A549 (cell line): Measurements from ENCODE around the gene OR10T2. TPM values are rescaled to one million over a fixed set of nuclear protein-coding genes. Genes with fewer than 3 reads are reported as not detected.
"Not testable (repeated sequence)": the region's sequence is repeated elsewhere in the genome, so short reads cannot be mapped to it uniquely, and the experiment has no call there.

ENCODE experiments used
- ATAC-seq, 2 experiments: fragments of 200-7000 bp in 1 of 2; fragments of >200 bp in 1 of 2; cut with Nextera tagmentation in 1 of 2; cut with Tn5 transposase in 1 of 2; 3 replicates each; pipeline versions ENCODE4 v1.8.0 to v1.9.1; 2018 to 2020; ENCODE audit warnings: mild to moderate bottlenecking in 1 of 2, moderate library complexity in 1 of 2
- CTCF ChIA-PET: fragments of 300-600 bp; sonication (Branson Sonifier 250); formaldehyde crosslinking; extraction: SDS; loops from one replicate; lab custom pipeline; 2021; ENCODE audit warnings: antibody characterized with exemption, inconsistent platforms; lab: Yijun Ruan, JAX
- POLR2A ChIA-PET: fragments of 350-600 bp; formaldehyde crosslinking; extraction: SDS; loops from one replicate; lab custom pipeline; 2021; ENCODE audit warnings: antibody characterized with exemption, inconsistent platforms; lab: Yijun Ruan, JAX
- DNase-seq, 2 experiments: peaks; one replicate each; pipeline versions ENCODE4 v3.0.0 to v3.0.0-alpha.2; 2011 to 2016; ENCODE audit warnings: low read depth in 1 of 2, low spot score in 1 of 2
- FAIRE-seq: peaks from 2 replicates; lab custom pipeline; 2011; peaks lifted over from hg19 to GRCh38; lab: Jason Lieb, UNC
- H3K27ac ChIP-seq, 2 experiments: fragments of >200 bp; sonication (Bioruptor Twin); formaldehyde crosslinking; 3 replicates each; pipeline ENCODE4 v1.5.1; 2016 to 2017
- H3K4me1 ChIP-seq: fragments of >200 bp; sonication (Bioruptor Twin); formaldehyde crosslinking; 3 replicates; pipeline ENCODE4 v1.6.1; 2016
- H3K4me2 ChIP-seq: fragments of >200 bp; sonication (Bioruptor Twin); formaldehyde crosslinking; 3 replicates; pipeline ENCODE4 v1.6.1; 2016
- H3K4me3 ChIP-seq: fragments of >200 bp; sonication (Bioruptor Twin); formaldehyde crosslinking; 3 replicates; pipeline ENCODE4 v1.5.1; 2016
- H3K9me3 ChIP-seq: fragments of >200 bp; sonication (Bioruptor Twin); formaldehyde crosslinking; 3 replicates; pipeline ENCODE4 v1.6.1; 2016
- EHMT2 ChIP-seq: fragments of 200-600 bp; sonication (generic); IDR thresholded peaks from 2 replicates; pipeline ENCODE4 v1.6.1; 2016; ENCODE audit warnings: antibody characterized with exemption, low read depth, mild to moderate bottlenecking, moderate library complexity
- HOXA7 ChIP-seq: fragments of 250-450 bp; sonication (Bioruptor Pico); IDR thresholded peaks from 2 replicates; pipeline ENCODE4 v1.5.0; 2020; ENCODE audit warnings: mild to moderate bottlenecking, moderate library complexity
- WGBS: methylation state at CpG from one replicate; pipeline ENCODE4 v1.1.6; 2017; ENCODE audit errors: missing lambda C conversion rate; 5-methylcytosine and 5-hydroxymethylcytosine counted together
- polyA plus RNA-seq, 4 experiments: library from polyadenylated mRNA; depleted of rRNA in 3 of 4; stranded (reverse); fragments of >200 nt; fragmentation: RNase III in 1 of 4; extraction: RNeasy Plus Mini Kit Qiagen cat#74134 plus additional on column Dnase treatment in 1 of 4; gene quantifications; 2 replicates in 3 of 4; 3 replicates in 1 of 4; pipeline ENCODE4 v1.2.3, GENCODE V29; 2011 to 2017

OR10T2 gene
- polyA plus RNA-seq, 2 of the 4 experiments (the other 2 are of a cell fraction), result not detected

DNA sequence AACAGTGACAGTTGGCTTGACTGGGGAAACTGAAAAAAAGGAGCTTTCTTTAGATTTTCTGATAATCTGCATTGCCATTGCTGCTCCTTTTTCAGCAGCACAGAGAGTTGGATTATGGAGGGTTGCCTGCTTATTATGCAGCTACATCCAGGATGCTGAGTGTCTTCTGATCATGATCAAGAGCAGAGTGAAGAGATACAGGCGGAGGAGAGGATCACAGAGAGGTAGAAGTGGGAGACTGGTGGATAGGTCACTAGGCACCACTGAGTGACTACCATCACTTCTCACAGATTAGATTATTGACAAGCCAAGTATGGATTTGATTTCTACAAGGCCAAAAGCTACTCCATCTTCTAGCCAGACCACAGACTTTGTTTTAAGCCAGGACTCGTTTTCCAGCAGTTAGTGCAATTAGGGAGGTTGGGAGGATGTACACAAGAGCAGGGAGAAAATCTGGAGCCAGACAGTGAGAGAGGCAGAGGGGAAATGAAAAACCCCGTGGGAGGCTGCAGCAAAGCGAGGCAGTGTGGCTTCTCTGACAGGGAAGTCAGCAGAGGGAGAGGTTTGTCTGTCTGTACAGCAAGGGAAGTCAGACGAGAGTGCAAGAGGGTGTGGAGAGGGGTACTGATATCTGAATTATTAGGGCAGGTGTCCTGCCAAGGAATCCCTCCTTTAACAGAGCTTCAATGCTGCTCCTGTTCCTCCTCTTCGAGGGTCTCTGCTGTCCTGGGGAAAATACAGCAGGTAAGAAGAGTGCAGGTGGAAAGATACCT lies 45.8 kb downstream of the OR10T2 start, which contains the start of gene CD1E:
TSS of gene CD1E (plus strand) at position 592 of the 773 bp plus-strand sequence. CDS start at position 687, 95 bp downstream.
- FAIRE-seq, result no peak
- ChIA-PET POLR2A (no interaction called here), CTCF (interaction anchor here (1.3 kb wide), 1 partner anchor 9 kb away, joined by 3 read pairs; no protein-coding TSS in a partner anchor)

DNA sequence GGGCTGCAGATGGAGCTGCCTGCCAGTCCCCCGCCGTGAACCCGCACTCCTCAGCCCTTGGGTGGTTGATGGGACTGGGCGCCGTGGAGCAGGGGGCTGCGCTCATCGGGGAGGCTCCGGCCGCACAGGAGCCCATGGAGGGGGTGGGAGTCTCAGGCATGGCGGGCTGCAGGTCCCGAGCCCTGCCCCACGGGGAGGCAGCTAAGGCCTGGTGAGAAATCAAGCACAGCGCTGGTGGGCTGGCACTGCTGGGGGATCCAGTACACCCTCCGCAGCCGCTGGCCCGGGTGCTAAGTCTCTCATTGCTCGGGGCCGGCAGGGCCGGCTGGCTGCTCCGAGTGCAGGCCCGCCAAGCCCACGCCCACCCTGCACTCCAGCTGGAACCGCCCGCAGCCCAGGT lies 50.3 kb downstream of the OR10T2 start:
- H3K4me3 ChIP-seq, FAIRE-seq, CTCF ChIA-PET, POLR2A ChIA-PET, ATAC-seq, H3K27ac ChIP-seq, DNase-seq, H3K9me3 ChIP-seq, H3K4me1 ChIP-seq, H3K4me2 ChIP-seq: not testable (repeated sequence)
- 67% methylated on average over 3 of the region's 24 CpGs for WGBS

More for the DNA sequence above, 45.8 kb downstream of the OR10T2 start, which contains the start of gene CD1E:
- Histone ChIP-seq H3K9me3 (no peaks in the 10 kb centered on the region), H3K4me1 (no peaks in the 10 kb centered on the region), H3K27ac (no peak within 1 kb of the TSS), H3K4me3 (no peak within 1 kb of the TSS)
- DNase-seq, result no peak
- TF ChIP-seq EHMT2 (no peak), HOXA7 (CRISPR knock-in tag) (no peak)
- TF ChIP-seq, all 56 proteins: peak for 0
- under 1% methylated on average over 6 of the region's 6 CpGs for WGBS
- no peak within 1 kb of the TSS for H3K4me2 ChIP-seq
- no peak for ATAC-seq

Other genes starting within 250 kb of the OR10T2 start
- not detected in 2 replicates for gene CD1D, start 218.6 kb downstream of the OR10T2 start, polyA plus RNA-seq (2011; rRNA removed)
- gene CD1D, start 218.6 kb downstream of the OR10T2 start, polyA plus RNA-seq (2017; fragmentation: RNase III; extraction: RNeasy Plus Mini Kit Qiagen cat#74134 plus additional on column Dnase treatment), result 0.04 to 0.08 TPM in 2 of 3 replicates, not detected in the other
- gene CD1A, start 145.0 kb downstream of the OR10T2 start, polyA plus RNA-seq (2011; rRNA removed), result not detected in 2 replicates
- gene CD1A, start 145.0 kb downstream of the OR10T2 start, polyA plus RNA-seq (2017; fragmentation: RNase III; extraction: RNeasy Plus Mini Kit Qiagen cat#74134 plus additional on column Dnase treatment), result not detected in 3 replicates
- not detected in 2 replicates for gene CD1C, start 109.5 kb downstream of the OR10T2 start, polyA plus RNA-seq (2011; rRNA removed)
- gene CD1C, start 109.5 kb downstream of the OR10T2 start, polyA plus RNA-seq (2017; fragmentation: RNase III; extraction: RNeasy Plus Mini Kit Qiagen cat#74134 plus additional on column Dnase treatment), result not detected in 3 replicates
- not detected in 2 replicates for gene CD1B, start 67.9 kb downstream of the OR10T2 start, polyA plus RNA-seq (2011; rRNA removed)
- not detected in 3 replicates for gene CD1B, start 67.9 kb downstream of the OR10T2 start, polyA plus RNA-seq (2017; fragmentation: RNase III; extraction: RNeasy Plus Mini Kit Qiagen cat#74134 plus additional on column Dnase treatment)
- gene CD1E, start 45.6 kb downstream of the OR10T2 start, polyA plus RNA-seq (2011; rRNA removed), result not detected in 2 replicates
- gene CD1E, start 45.6 kb downstream of the OR10T2 start, polyA plus RNA-seq (2017; fragmentation: RNase III; extraction: RNeasy Plus Mini Kit Qiagen cat#74134 plus additional on column Dnase treatment), result not detected in 3 replicates
- not detected in 2 replicates for gene OR10K2, start 26.8 kb upstream of the OR10T2 start, polyA plus RNA-seq (2011; rRNA removed)
- not detected in 3 replicates for gene OR10K2, start 26.8 kb upstream of the OR10T2 start, polyA plus RNA-seq (2017; fragmentation: RNase III; extraction: RNeasy Plus Mini Kit Qiagen cat#74134 plus additional on column Dnase treatment)
- not detected in 2 replicates for gene OR10K1, start 62.4 kb upstream of the OR10T2 start, polyA plus RNA-seq (2011; rRNA removed)
- gene OR10K1, start 62.4 kb upstream of the OR10T2 start, polyA plus RNA-seq (2017; fragmentation: RNase III; extraction: RNeasy Plus Mini Kit Qiagen cat#74134 plus additional on column Dnase treatment), result not detected in 3 replicates
- not detected in 2 replicates for gene OR10R2, start 72.8 kb upstream of the OR10T2 start, polyA plus RNA-seq (2011; rRNA removed)
- gene OR10R2, start 72.8 kb upstream of the OR10T2 start, polyA plus RNA-seq (2017; fragmentation: RNase III; extraction: RNeasy Plus Mini Kit Qiagen cat#74134 plus additional on column Dnase treatment), result not detected in 3 replicates
- gene OR6Y1, start 154.9 kb upstream of the OR10T2 start, polyA plus RNA-seq (2011; rRNA removed), result not detected in 2 replicates
- gene OR6Y1, start 154.9 kb upstream of the OR10T2 start, polyA plus RNA-seq (2017; fragmentation: RNase III; extraction: RNeasy Plus Mini Kit Qiagen cat#74134 plus additional on column Dnase treatment), result not detected in 3 replicates
- not detected in 2 replicates for gene OR6P1, start 171.1 kb upstream of the OR10T2 start, polyA plus RNA-seq (2011; rRNA removed)
- gene OR6P1, start 171.1 kb upstream of the OR10T2 start, polyA plus RNA-seq (2017; fragmentation: RNase III; extraction: RNeasy Plus Mini Kit Qiagen cat#74134 plus additional on column Dnase treatment), result not detected in 3 replicates
- not detected in 2 replicates for gene OR10X1, start 180.4 kb upstream of the OR10T2 start, polyA plus RNA-seq (2011; rRNA removed)
- gene OR10X1, start 180.4 kb upstream of the OR10T2 start, polyA plus RNA-seq (2017; fragmentation: RNase III; extraction: RNeasy Plus Mini Kit Qiagen cat#74134 plus additional on column Dnase treatment), result not detected in 3 replicates
- not detected in 2 replicates for gene OR10Z1, start 205.8 kb upstream of the OR10T2 start, polyA plus RNA-seq (2011; rRNA removed)
- gene OR10Z1, start 205.8 kb upstream of the OR10T2 start, polyA plus RNA-seq (2017; fragmentation: RNase III; extraction: RNeasy Plus Mini Kit Qiagen cat#74134 plus additional on column Dnase treatment), result not detected in 3 replicates